HG02981 (cell line): Measurements from ENCODE around the gene MRPL12.
"Not testable (repeated sequence)": the region's sequence is repeated elsewhere in the genome, so short reads cannot be mapped to it uniquely, and the experiment has no call there.

Experiments
- ATAC-seq: cut with Tn5 transposase; IDR thresholded peaks from one replicate; pipeline ENCODE4 v1.9.1; 2021; ENCODE audit warnings: mild to moderate bottlenecking, moderate library complexity; ENCODE audit not compliant: unreplicated experiment

MRPL12 gene

GRCh38 chr17:81737947-81738800 is 35.0 kb downstream of the MRPL12 start:
- no peak for ATAC-seq

- no peak for ATAC-seq
These were observed 35.7 kb downstream of the MRPL12 start for GRCh38 chr17:81738801-81739393.

- not testable (repeated sequence) for ATAC-seq
These were observed 36.4 kb downstream of the MRPL12 start for GRCh38 chr17:81739593-81739992.

GRCh38 chr17:81740395-81740961 is 37.3 kb downstream of the MRPL12 start:
- ATAC-seq = no peak

- no peak for ATAC-seq
These were observed 38.0 kb downstream of the MRPL12 start for GRCh38 chr17:81741049-81741593.

- no peak for ATAC-seq
These were observed 38.7 kb downstream of the MRPL12 start for GRCh38 chr17:81741594-81742452.
